AG04449 (cell line): Measurements from ENCODE around the gene XPR1.

Experiments used
- CTCF ChIA-PET: fragments of 350-600 bp; formaldehyde crosslinking; extraction: SDS; loops from one replicate; lab custom pipeline; 2021; ENCODE audit warnings: antibody characterized with exemption; lab: Yijun Ruan, JAX
- POLR2A ChIA-PET: fragments of 400-600, 350-600 bp; formaldehyde crosslinking; extraction: SDS; loops from one replicate; lab custom pipeline; 2020; ENCODE audit warnings: antibody characterized with exemption, inconsistent platforms; lab: Yijun Ruan, JAX
- DNase-seq: peaks from one replicate; pipeline ENCODE4 v3.0.0-alpha.2; 2010; ENCODE audit warnings: low read depth, low spot score
- H3K4me3 ChIP-seq: 2 replicates; pipeline ENCODE4 v1.5.1; 2011; ENCODE audit warnings: low read depth, mild to moderate bottlenecking, control low read depth, low read length
- CTCF ChIP-seq: IDR thresholded peaks from one replicate; pipeline ENCODE4 v1.5.1; 2011; ENCODE audit warnings: mild to moderate bottlenecking, moderate library complexity, low read length, control low read depth, inconsistent platforms; ENCODE audit not compliant: insufficient read depth; ENCODE audit errors: missing control alignments

Gene XPR1

DNA sequence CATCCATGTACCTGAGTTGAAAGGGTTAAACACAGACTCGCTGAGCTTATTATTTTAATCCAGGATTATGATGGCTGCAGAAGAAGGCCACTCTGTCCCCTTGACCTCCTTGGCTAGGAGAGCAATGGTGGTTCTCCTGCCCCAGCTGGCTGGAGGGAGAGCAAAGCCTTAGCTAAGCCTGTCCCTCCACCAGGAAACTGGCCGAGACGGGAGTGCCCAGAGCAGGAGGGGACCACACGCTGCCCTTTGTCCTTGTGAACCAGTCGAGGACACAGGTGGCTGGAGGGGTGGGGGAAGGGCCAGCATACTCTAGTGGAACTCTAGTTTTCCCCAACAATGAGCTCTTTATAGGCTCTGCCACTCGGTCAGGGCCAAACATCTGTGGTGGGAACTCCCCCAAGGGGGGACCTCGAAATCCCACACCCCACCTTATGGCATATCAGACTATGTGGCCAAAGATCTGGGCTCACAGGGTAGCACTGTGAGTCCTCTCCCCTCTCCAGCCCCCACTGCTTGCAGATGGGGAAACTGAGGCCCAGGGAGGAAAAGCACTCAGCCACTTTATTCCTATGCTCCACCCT, 293.7 kb downstream of the XPR1 start:
- no peak for TF ChIP-seq CTCF
- DNase-seq: no peak
- H3K4me3 ChIP-seq: no peak overlapping the region
- ChIA-PET POLR2A (no interaction called here), CTCF (interaction anchor here (0.8 to 1.8 kb wide), 5 partner anchors 12 to 243 kb away, joined by 3 to 6 read pairs (median 4); no protein-coding TSS in a partner anchor)

- H3K4me3 ChIP-seq: no peak overlapping the region
- ChIA-PET POLR2A (no interaction called here), CTCF (interaction anchor here (0.8 to 1.8 kb wide), 4 partner anchors 13 to 242 kb away, joined by 3 to 6 read pairs (median 4); no protein-coding TSS in a partner anchor)
- TF ChIP-seq CTCF: no peak
- DNase-seq: no peak
Observed at GRCh38 chr1:180926164-180926981, 294.6 kb downstream of the XPR1 start.

DNA sequence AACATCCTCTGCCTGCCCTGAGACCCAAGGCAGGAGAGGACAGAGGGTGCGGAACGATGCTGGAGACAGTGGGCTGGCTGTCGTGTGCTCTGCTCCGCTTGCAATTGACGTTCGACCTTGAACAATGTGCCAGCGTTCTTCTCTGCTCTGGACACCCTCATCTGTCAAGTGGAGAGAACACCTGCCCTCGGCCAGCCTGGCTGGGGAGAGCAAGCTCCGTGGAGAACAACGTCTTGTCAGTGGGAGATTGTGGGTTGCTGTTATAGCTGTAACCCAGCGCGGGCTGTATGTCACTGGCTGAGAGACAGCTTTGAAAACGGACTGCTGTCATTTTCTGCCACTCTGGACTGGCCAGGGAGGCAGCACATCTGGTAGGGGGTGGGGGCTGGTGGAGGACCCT, 295.5 kb downstream of the XPR1 start:
- TF ChIP-seq CTCF: no peak
- CTCF ChIA-PET: interaction anchor here (1.3 kb wide), 1 partner anchor 240 kb away, joined by 3 read pairs; no protein-coding TSS in a partner anchor
- H3K4me3 ChIP-seq: no peak overlapping the region
- no peak for DNase-seq
- POLR2A ChIA-PET: no interaction called here

GRCh38 chr1:180927841-180928240, 296.0 kb downstream of the XPR1 start:
- no peak for DNase-seq
- ChIA-PET POLR2A (no interaction called here), CTCF (interaction anchor here (1.3 kb wide), 1 partner anchor 240 kb away, joined by 3 read pairs; no protein-coding TSS in a partner anchor)
- no peak overlapping the region for H3K4me3 ChIP-seq
- no peak for TF ChIP-seq CTCF

- CTCF ChIA-PET: no interaction called here
- H3K4me3 ChIP-seq: no peak overlapping the region
- TF ChIP-seq CTCF: no peak
- no peak for DNase-seq
- POLR2A ChIA-PET: no interaction called here
Observed at GRCh38 chr1:180928331-180929230, 296.8 kb downstream of the XPR1 start.
